Ecto neural progenitor cell (in vitro differentiated cells): Measurements from ENCODE around the gene FBN1.

ENCODE experiments used
- DNase-seq: peaks from one replicate; pipeline ENCODE4 v3.0.0-alpha.2; 2018; ENCODE audit warnings: low spot score

Gene FBN1

GRCh38 chr15:48514103-48514816, 131.2 kb downstream of the FBN1 start:
- DNase-seq, result no peak

- no peak for DNase-seq
Measured at GRCh38 chr15:48510976-48511375, 134.5 kb downstream of the FBN1 start.

DNA sequence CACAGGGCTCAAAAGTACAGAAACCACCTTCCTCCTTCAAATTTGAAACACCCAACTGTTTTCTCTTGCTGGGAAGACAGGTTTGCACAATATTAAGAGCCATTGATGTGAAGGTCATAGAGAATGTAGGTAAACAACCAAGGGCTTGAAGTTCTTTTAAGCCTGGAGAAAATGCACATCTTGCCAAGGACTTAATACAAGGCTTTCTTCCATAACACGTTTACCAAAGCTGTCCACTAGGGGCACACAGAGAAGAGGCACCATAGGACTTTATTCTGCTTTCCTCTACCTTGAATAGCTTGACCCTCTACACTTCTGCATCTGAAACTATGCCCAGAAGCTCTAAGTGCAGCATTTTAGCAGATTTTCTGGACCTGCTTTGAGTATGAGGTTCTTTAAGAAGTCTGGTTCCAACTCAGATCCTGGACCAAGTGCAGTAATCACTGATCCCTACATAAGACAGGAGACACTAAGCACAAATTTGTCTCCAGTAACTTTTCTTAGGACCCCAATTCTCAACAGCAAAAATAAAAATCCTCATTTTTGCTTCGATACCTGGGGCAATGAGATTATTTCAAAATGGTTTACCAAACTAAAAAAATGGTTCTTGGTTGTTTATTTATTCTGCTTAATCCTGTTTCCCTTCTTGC, 138.0 kb downstream of the FBN1 start:
- DNase-seq, result no peak

DNA sequence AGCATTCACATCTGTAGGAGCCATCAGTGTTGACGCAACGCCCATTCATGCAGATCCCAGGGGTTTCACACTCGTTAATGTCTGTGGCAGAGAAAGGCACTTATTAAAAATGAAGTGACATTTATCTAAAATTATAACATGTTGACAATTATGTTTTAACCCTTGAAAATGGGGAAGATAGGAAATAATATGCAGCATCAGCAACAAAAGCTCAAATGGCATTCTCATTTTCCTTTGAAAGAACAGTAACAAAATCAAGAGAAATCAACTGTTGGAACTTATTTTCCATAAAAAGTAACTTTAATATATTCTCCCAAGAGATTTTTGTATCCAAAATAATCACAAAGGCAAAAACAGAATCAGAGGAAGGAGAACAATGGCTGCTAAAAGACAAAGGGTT, 140.4 kb downstream of the FBN1 start:
- no peak for DNase-seq

- no peak for DNase-seq
Measured at GRCh38 chr15:48501208-48501607, 144.3 kb downstream of the FBN1 start.

DNA sequence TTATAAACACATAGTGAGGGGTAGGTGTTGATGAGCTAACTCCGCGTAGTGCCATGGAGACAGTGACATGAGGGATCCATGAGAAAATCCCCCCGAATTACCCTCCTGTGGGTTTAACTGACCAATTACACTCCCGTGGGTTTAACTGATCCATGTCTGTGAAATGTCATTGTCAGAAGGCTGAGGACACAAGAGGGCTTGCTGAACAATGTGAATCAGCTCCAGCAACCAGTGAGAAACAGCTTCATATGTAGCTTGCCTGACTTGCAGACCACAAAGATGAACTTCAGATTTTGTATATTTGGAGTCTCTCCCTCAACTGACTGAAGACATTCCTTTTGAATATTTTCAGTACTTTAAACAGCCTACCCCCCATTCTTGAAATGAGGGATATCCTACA, 144.9 kb downstream of the FBN1 start:
- no peak for DNase-seq

GRCh38 chr15:48499978-48500377, 145.5 kb downstream of the FBN1 start:
- no peak for DNase-seq

GRCh38 chr15:48498828-48499227, 146.7 kb downstream of the FBN1 start:
- DNase-seq, result no peak

GRCh38 chr15:48494631-48495030, 150.9 kb downstream of the FBN1 start:
- no peak for DNase-seq

DNA sequence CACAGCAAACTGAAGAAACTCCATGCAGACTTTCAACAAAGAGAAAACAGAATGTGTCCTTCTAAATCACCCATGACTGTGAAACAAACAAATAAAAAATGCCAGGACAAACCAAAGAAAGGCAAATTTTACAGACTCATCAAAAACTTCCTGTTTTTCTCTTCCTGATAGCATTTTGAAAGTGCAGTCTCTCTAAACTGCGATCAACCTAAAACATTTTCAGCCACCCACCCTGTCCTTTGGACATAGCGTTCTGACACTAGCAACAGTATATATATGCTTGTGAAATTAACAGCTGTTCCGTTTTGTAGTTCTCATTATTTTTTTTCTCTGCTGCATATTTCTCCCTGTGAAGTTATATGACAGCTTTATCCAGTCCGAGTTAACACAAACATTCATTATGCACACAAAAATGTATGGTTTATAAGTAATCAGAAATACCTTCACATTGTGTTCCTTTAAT, 151.7 kb downstream of the FBN1 start:
- DNase-seq, result no peak

GRCh38 chr15:48493084-48493762, 152.3 kb downstream of the FBN1 start:
- DNase-seq, result no peak

DNA sequence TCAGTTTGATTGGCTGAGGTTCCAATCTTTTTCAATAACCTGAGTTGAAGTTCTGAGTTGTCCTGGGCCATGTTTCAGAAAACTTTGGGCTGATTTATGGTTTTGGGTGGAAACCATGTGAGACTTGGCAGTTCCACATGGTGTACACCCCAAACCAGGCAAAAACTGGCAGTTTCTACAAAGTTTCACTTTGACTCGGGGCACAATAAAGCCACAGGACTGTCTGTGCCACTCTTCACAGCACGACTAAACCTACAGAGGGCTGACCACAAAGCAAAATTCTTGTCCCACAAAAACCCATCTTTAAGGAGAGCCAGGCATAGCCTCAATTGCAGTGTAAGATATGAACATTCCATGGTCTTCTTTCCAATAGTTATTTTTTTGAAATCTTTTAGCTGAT, 159.3 kb downstream of the FBN1 start:
- no peak for DNase-seq

DNA sequence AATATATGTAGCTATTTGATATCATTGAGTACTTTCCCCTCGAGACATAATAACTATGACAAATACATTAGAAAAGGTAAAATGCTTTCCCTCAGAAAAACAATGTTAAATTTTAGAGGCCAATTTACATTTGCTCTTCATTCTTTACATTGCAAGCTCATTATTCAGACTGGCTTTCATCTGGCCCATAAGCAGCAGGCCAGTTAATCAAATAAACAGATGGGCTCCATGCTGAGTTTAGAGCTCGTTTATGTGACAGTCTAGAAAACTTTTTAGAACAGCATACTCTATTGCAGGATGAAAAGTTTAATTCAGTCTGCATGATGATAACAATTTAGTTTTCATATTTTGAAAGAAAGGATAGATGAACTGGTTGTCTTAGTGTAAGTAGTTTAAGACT, 163.7 kb downstream of the FBN1 start:
- no peak for DNase-seq

DNA sequence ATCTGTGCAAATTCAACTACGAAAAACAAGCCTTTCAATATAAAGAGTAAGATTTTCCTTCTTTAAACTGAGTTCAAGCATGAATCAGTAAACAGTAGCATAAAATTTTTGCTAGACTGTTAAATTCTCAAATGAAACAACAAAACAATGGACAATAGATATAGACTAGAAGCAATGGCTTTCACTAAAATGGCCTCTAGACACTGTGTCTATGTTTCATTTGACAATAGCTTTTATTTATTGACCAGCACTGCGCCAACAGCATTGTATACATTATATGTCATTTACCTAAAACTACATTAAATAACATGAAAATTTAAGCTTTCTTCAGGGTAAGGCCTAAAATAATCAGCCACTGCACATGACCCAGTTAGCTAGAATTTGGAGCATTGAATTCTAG, 165.8 kb downstream of the FBN1 start:
- no peak for DNase-seq

GRCh38 chr15:48478581-48478980, 166.9 kb downstream of the FBN1 start:
- no peak for DNase-seq

DNA sequence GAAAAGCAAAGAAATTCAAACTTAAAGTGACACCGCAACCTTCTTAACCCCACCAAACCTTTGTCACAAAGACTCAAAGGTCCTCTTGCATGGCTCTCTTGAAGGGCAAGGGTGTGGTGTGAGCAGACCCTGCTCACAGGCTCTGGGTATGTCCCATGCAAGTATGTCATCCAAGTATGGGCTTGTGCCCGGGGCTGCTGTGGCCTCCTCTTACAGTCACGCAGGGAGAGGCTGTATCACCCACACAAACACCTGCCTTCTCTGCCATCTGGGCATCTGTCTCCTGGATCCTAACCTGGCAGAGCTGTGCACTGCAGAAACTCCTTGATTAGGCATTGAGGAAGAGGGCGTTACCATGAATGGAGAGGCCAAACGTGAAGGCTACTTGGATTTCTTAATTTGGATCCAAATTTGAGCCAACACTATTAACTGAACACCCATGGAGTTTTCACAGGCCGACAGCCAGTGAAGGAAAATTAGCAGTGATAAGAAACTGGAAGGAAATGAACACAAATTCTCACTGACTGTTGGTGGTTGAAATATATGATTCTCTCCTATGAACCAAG, 167.6 kb downstream of the FBN1 start:
- no peak for DNase-seq

DNA sequence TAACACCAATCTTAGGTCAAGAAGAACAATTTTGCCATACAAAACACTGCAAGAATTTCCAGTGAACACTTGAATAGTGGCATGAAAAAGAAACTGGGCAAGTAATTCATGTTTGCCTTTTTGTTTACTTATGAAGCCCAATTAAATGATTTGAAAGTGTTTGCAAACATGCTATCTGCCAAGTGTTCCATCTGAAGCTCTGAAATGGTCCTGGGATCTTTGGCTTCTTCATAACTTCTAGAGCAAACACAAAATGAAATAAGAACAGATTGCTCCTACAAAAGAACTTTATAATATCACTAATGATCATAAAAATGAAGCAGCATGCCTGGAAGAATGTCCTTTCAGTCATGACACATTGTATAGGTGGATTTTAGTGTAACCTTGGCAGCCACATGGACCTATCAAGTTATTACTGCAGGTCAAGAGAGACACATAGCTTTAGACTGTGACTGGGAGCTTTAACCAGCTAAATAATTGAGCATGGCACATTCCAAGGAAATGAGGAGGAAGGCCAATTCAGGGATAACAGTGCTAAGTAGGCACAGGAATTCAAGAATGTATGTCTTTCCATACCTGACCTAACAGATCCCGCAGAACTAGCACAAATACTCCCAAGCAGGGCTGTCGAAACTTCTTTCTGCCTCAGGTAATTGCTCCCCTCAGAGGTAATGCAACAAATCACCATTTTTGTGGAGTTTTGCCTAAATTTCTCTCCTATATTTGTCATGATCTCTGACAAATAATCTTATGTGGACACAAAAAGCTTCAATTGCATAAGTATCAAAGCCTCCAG, 169.7 kb downstream of the FBN1 start:
- no peak for DNase-seq

DNA sequence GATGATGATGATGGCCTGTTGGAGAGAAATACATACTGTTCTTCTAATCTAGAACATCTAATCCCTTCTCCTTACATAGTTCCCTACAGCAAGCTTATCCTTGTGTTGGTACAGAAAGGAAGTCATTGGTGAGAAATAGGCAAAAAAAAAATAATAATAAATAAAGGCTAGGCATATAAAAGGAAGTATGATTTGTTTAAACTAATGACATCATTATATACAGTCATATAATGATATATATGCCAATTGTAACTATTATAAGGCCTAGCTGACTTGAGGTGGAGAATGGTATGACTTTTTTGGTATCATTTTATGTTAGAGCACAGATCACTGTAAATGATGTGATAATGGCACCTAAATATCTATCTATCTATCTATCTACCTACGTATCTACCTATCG, 171.8 kb downstream of the FBN1 start:
- no peak for DNase-seq

DNA sequence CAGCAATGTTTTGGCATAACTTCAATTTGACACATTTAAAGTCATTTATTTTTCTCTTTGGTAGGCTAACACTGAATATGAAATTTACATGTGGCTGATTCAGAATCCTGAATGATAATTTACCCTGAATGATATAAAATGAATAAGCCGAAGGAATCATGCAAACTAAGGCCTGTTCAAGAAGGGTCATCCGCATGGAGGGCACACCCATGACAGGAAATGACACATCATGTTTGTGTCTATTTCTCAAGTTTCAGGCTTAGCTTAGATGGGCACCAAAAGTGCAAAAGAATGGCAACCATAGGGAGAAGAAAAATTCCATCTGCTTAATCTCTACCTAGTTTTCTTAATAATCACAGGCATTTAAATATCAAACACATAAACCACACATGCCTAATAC, 172.8 kb downstream of the FBN1 start:
- DNase-seq, result no peak

DNA sequence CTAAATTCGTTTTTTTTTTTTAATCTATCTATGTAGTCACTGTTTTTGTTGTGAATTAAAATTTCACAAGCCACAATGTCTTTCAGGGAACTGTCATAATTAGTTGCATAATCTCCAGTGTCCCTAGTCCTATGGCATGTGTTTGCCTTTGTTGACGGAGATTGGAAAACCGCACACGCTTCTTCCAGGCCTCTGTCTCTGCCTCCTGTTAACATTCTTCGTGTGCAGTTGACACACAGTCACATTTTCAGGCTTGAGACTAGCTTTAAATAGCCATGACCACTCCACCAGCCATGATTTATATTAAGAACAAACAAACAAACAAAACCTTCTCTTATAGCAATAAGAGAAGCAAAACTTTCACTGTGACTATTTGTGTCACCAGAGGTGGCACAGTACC, 174.4 kb downstream of the FBN1 start:
- no peak for DNase-seq

GRCh38 chr15:48470096-48470495, 175.4 kb downstream of the FBN1 start:
- no peak for DNase-seq

DNA sequence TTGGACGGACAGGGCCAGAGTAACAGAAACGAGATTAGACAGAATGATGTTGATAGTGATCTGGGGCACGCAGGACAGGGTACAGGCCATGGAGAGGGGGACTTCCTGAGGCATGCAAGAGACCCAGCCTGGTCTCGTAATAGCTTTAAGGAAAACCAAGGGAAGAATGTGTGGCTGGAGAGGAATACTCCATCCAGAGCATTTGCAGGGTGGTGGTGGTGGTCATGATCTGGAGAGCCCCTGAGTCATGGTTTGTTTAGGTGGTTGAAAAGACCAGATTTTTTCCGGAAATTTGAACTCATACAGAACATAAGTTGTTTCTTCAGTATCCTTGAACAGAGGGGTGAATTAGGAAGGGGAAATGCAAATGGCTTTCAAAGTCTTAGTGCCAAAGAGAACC, 175.8 kb downstream of the FBN1 start:
- DNase-seq, result no peak
